ENCODE results near the gene LIM2.
A peak's percentile ranks its signal among the peaks of the same experiment; 100 is the strongest.
"Not testable (repeated sequence)": the region's sequence is repeated elsewhere in the genome, so short reads cannot be mapped to it uniquely, and the experiment has no call there.

The LIM2 gene

DNA sequence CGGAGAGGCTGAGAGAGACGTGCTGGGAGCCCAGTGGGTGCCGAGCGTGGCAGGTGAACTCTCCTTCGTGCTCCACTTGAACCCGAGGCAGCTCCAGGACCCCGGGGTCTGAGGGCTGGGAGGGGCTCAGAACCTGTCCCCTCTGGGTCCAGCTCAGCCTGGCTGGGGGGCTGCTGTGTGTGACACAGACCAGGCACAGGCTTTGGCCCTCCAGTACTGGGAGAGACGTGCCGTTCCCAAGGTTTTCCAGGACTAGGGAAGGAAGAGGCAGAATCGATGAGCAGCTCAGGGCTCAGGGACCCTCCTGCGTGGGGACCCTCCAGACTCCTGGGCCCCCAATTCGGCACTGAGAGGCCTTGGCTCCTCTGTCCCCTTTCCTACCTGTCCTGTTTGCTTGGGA, 27.4 kb upstream of the LIM2 start:
- Histone ChIP-seq H2AFZ (ENCODE audit: low read depth, low read length) (no peak overlapping the region), H3K9me3 (ENCODE audit: low read length) (no peaks in the 10 kb centered on the region)

DNA sequence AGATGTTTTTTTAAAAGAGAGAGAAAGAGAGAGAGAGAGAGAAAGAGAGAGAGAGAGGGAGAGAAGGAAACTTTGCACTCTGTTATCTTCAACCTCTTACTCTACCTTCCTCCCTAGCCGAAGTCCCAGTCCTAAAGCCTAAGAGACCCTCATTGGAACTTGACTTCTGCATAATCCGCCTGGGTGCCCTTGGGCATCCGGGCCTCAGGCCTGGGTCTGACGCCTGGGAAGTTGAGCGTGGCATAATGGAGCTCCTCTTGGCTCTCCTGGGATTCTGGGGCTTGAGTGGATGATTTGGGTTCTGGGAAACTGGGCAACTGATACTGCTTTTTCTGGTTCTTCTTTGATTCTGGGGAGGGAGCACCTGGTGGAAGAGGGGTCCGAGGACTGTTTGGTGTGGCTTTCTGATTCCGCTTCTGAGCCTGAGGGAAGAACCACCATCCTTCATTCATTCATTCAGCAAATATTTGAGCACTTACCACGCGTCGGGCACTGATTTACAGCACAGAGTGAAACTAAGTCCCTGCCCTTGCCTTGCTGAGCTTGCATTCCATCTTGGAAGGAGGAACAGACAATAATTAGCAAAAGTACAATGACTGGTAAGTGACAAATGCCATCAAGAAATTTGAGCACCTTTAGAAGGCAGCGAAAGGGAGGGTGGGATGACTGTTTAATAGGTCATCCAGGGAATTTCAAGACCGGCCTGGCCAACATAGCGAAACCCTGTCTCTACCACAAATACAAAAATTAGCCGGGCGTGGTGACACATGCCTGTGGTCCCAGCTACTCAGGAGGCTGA, 23.4 kb upstream of the LIM2 start:
- no peaks in the 10 kb centered on the region for H3K4me1 ChIP-seq (ENCODE audit: insufficient read depth, low read length)
- no peaks in the 10 kb centered on the region for H3K9me3 ChIP-seq (ENCODE audit: low read length)
- H3K36me3 ChIP-seq (ENCODE audit: insufficient read depth, low read length), result no peaks in the 10 kb centered on the region
- no peak overlapping the region for H2AFZ ChIP-seq (ENCODE audit: low read depth, low read length)
- H3K4me3 ChIP-seq (ENCODE audit: low read length), result no peak overlapping the region
- no peaks in the 10 kb centered on the region for H3K27me3 ChIP-seq (ENCODE audit: insufficient read depth, low read length)

More for the DNA sequence above, 27.4 kb upstream of the LIM2 start:
- Histone ChIP-seq H3K4me1 (ENCODE audit: insufficient read depth, low read length) (no peaks in the 10 kb centered on the region), H3K36me3 (ENCODE audit: insufficient read depth, low read length) (no peaks in the 10 kb centered on the region), H3K4me3 (ENCODE audit: low read length) (no peak overlapping the region), H3K27me3 (ENCODE audit: insufficient read depth, low read length) (no peaks in the 10 kb centered on the region)

DNA sequence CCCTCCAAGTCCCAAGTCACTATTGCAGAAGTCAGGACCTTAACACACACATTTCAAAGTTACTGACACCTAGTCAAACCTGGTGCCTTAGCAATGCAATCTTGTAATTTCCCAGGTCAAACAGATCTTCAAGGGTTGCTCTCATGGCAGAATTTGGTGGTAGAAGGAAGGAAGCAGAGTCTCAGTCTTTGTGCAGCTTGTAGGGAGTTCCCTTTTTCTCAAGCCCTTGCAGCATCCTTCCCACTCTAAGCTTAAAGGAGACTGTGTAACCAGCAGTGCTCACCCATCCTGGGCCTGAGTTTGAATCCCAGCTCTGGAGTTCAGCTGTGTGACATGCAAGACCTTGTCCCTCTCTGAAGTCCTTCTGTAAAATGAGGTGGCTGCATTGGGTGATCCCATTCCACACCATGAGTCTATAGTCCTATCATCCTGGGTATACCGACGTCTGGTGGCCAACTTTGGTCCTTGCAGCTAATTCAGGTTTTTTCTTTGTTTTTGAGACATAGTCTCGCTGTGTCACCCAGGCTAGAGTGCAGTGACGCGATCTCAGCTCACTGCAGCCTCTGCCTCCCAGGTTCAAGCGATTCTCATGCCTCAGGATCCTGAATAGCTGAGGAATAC, 19.8 kb upstream of the LIM2 start:
- Histone ChIP-seq H3K4me3 (ENCODE audit: low read length) (no peak overlapping the region), H2AFZ (ENCODE audit: low read depth, low read length) (no peak overlapping the region), H3K4me1 (ENCODE audit: insufficient read depth, low read length) (no peaks in the 10 kb centered on the region), H3K36me3 (ENCODE audit: insufficient read depth, low read length) (peaks cover 6% of the 10 kb centered on the region), H3K27me3 (ENCODE audit: insufficient read depth, low read length) (no peaks in the 10 kb centered on the region), H3K9me3 (ENCODE audit: low read length) (peaks cover 12% of the 10 kb centered on the region)

DNA sequence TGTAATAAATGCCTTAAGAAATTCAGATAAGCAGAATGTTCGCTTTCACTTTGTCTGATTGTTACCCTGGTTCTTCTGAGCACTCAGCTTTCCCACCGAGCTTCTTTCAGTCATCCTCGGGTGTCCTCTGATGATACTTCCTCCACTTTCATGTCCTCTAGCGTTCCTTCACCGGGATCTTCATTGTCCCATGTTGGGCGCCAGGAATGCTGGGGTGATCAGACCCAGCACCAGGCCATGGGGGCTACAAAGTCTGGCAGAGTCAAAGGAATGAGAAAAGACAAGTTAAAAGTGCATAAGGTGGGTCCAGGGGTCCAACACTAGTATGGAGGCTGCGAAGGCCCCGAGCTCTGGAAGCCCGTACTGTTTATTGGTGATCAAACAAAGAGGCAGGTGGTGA, 14.3 kb upstream of the LIM2 start:
- Histone ChIP-seq H2AFZ (ENCODE audit: low read depth, low read length) (no peak overlapping the region), H3K36me3 (ENCODE audit: insufficient read depth, low read length) (peaks cover 6% of the 10 kb centered on the region), H3K27me3 (ENCODE audit: insufficient read depth, low read length) (no peaks in the 10 kb centered on the region), H3K4me3 (ENCODE audit: low read length) (no peak overlapping the region), H3K9me3 (ENCODE audit: low read length) (peaks cover 22% of the 10 kb centered on the region), H3K4me1 (ENCODE audit: insufficient read depth, low read length) (no peaks in the 10 kb centered on the region)

DNA sequence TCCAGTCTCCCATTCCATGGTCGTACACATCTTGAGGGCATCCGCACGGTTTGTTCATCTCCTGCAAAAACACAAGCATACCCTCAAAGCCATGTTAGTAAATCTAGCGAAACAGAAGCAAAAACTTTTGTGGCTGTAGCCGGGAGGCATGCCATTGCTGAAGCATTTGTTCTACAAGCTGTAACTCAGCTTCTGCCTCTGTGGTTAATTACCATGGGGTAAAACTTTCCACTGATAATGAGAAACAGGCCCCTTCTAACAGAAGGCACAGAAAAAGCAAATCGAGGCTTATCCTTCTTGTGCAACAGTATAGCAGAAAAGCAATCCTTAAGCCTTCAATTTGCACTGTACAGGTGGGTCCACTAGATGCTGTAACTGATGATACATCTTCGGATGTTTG, 12.2 kb upstream of the LIM2 start:
- H3K9me3 ChIP-seq (ENCODE audit: low read length), result peaks cover 19% of the 10 kb centered on the region
- not testable (repeated sequence) for H3K4me1 ChIP-seq (ENCODE audit: insufficient read depth, low read length); H3K27me3 ChIP-seq (ENCODE audit: insufficient read depth, low read length); H3K4me3 ChIP-seq (ENCODE audit: low read length); H2AFZ ChIP-seq (ENCODE audit: low read depth, low read length); H3K36me3 ChIP-seq (ENCODE audit: insufficient read depth, low read length)

DNA sequence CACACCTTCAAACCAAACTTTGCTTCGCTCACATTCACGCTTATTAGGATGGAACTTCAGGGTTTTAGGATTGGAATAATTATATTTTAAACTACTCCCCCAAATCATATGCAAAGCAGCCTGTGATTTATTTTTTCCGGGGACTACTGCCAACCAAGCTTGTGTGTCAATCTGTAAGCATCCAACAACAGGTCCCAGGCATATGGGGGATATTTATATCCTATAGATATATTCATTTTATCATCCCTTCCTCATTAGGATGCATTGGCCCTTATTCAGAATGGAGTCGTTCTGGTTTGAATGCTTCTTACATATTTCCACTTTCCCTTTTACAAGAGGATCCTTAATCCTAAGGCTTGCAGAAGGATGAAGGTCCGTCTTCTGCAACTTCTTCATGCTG, 11.5 kb upstream of the LIM2 start:
- Histone ChIP-seq H3K36me3 (ENCODE audit: insufficient read depth, low read length) (peaks cover 6% of the 10 kb centered on the region), H3K27me3 (ENCODE audit: insufficient read depth, low read length) (no peaks in the 10 kb centered on the region), H2AFZ (ENCODE audit: low read depth, low read length) (no peak overlapping the region), H3K4me3 (ENCODE audit: low read length) (no peak overlapping the region), H3K4me1 (ENCODE audit: insufficient read depth, low read length) (peaks cover 3% of the 10 kb centered on the region), H3K9me3 (ENCODE audit: low read length) (peaks cover 19% of the 10 kb centered on the region)

DNA sequence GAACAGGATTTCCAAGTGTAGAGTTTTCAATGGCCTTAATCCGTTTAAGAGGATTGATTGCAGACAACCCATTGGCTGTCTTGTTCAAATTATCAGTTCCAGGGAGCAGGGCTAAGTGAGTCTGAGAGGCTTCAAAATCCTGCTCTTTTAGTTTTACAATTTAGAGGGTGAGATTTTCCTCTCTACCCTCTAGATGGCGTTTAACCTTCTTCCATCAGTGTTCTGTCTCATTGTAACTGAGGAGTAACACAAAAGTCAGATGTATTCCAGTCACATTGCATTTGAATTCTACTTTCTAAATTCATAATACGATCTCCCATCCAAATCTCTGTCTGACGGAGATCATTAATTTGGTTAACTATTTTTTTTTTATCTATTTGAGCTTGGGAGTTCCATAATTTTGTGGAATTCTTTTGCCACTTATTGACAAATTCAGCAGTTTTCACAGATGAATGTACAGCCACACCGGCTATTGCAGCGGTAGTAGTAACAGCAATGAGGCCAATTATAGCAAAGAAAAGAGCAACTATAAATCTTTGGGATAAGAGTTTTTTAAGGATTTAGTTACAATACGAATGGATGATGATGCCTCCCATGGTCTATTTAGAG, 10.4 kb upstream of the LIM2 start:
- peaks cover under 1% of the 10 kb centered on the region for H3K36me3 ChIP-seq (ENCODE audit: insufficient read depth, low read length)
- H3K9me3 ChIP-seq (ENCODE audit: low read length), result peaks cover 12% of the 10 kb centered on the region
- no peaks in the 10 kb centered on the region for H3K27me3 ChIP-seq (ENCODE audit: insufficient read depth, low read length)
- H3K4me1 ChIP-seq (ENCODE audit: insufficient read depth, low read length), result peaks cover 7% of the 10 kb centered on the region
- no peak overlapping the region for H2AFZ ChIP-seq (ENCODE audit: low read depth, low read length)
- no peak overlapping the region for H3K4me3 ChIP-seq (ENCODE audit: low read length)

DNA sequence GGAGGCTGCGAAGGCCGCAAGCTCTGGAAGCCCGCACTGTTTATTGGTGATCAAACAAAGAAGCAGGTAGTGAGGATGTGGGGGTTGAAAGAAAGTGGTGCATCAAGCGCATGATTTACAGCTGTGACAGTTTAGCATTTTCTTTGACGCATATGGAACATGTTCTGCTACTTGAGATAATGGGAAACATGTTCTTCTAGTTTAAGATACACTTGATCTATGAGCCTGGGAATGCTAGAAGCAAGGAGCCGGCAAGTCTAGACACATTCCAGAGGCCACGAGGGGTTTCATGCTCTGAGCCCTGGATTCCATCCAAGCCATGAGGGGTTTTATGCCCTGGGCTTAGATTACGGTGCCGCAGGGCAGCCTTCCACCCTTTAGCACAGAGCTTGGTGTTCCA, 9.7 kb upstream of the LIM2 start:
- not testable (repeated sequence) for H3K9me3 ChIP-seq (ENCODE audit: low read length); H2AFZ ChIP-seq (ENCODE audit: low read depth, low read length); H3K4me1 ChIP-seq (ENCODE audit: insufficient read depth, low read length); H3K4me3 ChIP-seq (ENCODE audit: low read length); H3K27me3 ChIP-seq (ENCODE audit: insufficient read depth, low read length); H3K36me3 ChIP-seq (ENCODE audit: insufficient read depth, low read length)

DNA sequence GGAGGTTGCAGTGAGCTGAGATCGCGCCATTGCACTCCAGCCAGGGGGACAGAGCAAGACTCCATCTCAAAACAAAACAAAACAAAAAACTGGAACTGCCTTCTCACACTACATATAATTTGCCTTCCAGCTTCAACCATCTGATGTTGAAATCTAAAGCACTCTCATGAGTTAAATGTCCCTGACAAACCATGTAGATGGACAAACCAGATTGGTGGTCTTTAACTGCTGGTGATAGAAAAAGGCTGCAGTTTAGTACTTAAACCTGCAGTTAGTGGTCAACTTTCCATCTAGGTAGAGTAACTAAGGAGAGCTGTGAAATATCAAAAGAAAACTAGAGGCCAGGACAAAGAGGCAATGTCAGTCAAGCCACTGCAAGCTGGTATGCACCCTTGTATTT, 8.4 kb upstream of the LIM2 start:
- no peak overlapping the region for H2AFZ ChIP-seq (ENCODE audit: low read depth, low read length)
- no peaks in the 10 kb centered on the region for H3K36me3 ChIP-seq (ENCODE audit: insufficient read depth, low read length)
- no peaks in the 10 kb centered on the region for H3K9me3 ChIP-seq (ENCODE audit: low read length)
- peaks cover 7% of the 10 kb centered on the region for H3K4me1 ChIP-seq (ENCODE audit: insufficient read depth, low read length)
- no peaks in the 10 kb centered on the region for H3K27me3 ChIP-seq (ENCODE audit: insufficient read depth, low read length)
- no peak overlapping the region for H3K4me3 ChIP-seq (ENCODE audit: low read length)

DNA sequence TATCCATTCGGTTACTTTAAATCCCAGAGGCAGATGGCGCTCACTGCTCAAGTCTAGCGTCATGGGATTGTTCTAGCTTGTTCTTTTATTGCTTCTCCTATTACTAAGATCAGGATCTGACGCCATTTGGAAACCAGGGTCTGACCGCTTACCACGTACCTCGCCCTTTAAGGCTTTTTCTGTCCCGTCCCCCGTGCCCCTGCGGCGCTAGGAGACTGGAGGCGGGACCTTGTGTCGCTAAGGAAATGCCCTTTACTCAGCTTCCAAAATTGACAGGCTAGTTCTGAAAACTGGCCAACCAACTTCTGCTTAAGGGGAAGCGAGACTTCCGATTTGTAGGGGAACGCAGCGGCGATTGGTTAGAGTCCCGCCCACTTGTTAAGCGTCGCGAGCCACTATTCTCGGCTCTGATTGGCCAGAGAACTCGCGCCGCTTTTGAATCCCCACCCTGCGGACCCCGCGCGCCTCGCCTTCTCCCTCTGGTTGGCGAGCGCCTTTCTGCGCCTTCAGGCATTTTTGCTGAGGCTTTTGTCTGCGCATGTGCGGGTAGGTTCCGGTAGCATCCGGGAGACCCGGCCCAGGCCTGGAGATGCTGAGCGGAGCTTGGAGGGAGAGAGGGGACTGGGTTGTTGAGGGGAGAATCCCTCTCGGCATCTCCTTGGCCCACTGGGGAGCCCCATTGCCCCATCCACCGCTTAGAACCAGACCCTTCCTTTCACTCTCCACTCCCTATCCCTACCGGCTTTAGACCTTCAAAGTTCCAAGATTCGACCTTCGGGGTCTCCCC, 6.5 kb upstream of the LIM2 start:
- H2AFZ ChIP-seq (ENCODE audit: low read depth, low read length), result peak overlapping the region; percentile 71
- no peaks in the 10 kb centered on the region for H3K27me3 ChIP-seq (ENCODE audit: insufficient read depth, low read length)
- H3K4me3 ChIP-seq (ENCODE audit: low read length), result peak overlapping the region; percentile 65
- H3K36me3 ChIP-seq (ENCODE audit: insufficient read depth, low read length), result no peaks in the 10 kb centered on the region
- peaks cover 7% of the 10 kb centered on the region for H3K4me1 ChIP-seq (ENCODE audit: insufficient read depth, low read length)
- H3K9me3 ChIP-seq (ENCODE audit: low read length), result no peaks in the 10 kb centered on the region

DNA sequence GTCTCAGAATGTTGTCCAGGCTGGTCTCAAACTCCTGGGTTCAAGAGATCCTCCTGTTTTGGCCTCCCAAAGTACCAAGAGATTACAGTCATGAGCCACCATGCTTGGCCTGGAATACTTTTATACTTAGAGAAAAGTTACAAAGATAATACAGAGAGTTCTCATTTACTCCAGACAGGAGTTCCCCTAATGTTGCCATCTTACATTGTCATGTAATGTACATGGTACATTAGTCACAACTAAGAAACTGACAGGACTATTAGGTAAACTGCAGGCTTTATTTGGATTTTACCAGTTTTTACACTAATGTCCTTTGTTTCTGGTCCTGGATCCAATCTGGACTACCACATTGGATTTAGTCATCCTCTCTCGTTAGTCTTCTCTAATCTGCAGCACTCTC, 4.9 kb upstream of the LIM2 start:
- H3K27me3 ChIP-seq (ENCODE audit: insufficient read depth, low read length), result no peaks in the 10 kb centered on the region
- no peaks in the 10 kb centered on the region for H3K9me3 ChIP-seq (ENCODE audit: low read length)
- no peak overlapping the region for H2AFZ ChIP-seq (ENCODE audit: low read depth, low read length)
- H3K4me3 ChIP-seq (ENCODE audit: low read length), result no peak overlapping the region
- no peaks in the 10 kb centered on the region for H3K36me3 ChIP-seq (ENCODE audit: insufficient read depth, low read length)
- peaks cover 7% of the 10 kb centered on the region for H3K4me1 ChIP-seq (ENCODE audit: insufficient read depth, low read length)

DNA sequence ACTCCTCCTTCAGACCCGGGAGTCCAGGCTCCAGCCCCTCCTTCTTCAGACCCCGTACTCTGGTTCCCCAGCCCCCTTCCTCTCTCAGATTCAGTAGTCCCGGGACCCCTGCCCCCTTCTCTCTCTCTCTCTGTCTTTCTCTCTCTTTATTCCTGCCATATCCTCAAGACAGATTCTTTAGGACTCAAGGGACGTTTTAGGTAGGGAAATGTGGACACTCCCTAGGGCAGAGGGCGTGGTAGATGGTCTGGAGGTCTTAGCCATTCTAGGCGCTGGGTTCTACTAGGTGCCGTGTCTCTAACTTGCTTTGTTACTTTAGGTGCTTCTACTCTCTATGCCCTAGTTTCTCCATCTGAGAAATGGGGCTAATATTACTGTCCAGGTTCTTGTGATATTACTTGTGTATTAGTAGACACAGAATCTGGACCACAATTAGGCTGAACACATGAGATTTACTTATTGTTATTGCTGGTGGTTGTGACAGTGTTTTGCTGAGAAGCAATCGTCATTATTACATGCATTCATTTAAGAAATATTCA, 3.4 kb upstream of the LIM2 start:
- no peak overlapping the region for H2AFZ ChIP-seq (ENCODE audit: low read depth, low read length)
- H3K4me3 ChIP-seq (ENCODE audit: low read length), result no peak overlapping the region
- H3K36me3 ChIP-seq (ENCODE audit: insufficient read depth, low read length), result no peaks in the 10 kb centered on the region
- H3K27me3 ChIP-seq (ENCODE audit: insufficient read depth, low read length), result no peaks in the 10 kb centered on the region
- no peaks in the 10 kb centered on the region for H3K9me3 ChIP-seq (ENCODE audit: low read length)
- peaks cover 7% of the 10 kb centered on the region for H3K4me1 ChIP-seq (ENCODE audit: insufficient read depth, low read length)

DNA sequence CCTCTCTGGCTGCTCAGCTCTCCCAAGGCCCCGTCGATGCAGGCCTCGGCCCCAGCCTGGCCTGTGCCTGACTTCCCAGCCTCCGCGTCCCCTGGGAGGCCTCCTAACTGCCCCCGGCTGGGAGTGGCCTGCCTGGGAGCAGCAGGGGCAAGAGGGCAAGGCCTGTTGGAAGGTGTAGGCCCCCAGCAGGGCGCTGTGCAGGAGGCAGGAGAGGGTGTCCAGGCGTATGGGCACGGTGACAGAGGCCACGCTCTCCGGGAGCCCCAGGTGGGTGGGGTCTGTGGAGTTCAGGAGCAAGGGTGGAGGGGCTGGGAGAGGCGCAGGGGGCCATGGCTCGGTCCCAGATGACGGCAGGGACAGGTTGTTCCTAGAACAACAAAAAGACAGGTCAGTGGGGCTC, 1.4 kb upstream of the LIM2 start:
- Histone ChIP-seq H2AFZ (ENCODE audit: low read depth, low read length) (no peak overlapping the region), H3K4me3 (ENCODE audit: low read length) (no peak overlapping the region), H3K4me1 (ENCODE audit: insufficient read depth, low read length) (peaks cover 3% of the 10 kb centered on the region), H3K9me3 (ENCODE audit: low read length) (no peaks in the 10 kb centered on the region), H3K27me3 (ENCODE audit: insufficient read depth, low read length) (no peaks in the 10 kb centered on the region), H3K36me3 (ENCODE audit: insufficient read depth, low read length) (no peaks in the 10 kb centered on the region)

All from neuron (in vitro differentiated cells).